ENCODE data around the gene MYF5.

- TF ChIP-seq CTCF (IDR thresholded peaks at IDR 0.05) (no peak), POLR2A (IDR thresholded peaks at IDR 0.05) (no peak)
Observed at GRCh38 chr12:80754274-80754673, 37.6 kb downstream of the MYF5 start.
